ENCODE measurements around the gene GPX8. TPM values are rescaled to one million over a fixed set of nuclear protein-coding genes. Genes with fewer than 3 reads are reported as not detected.

The GPX8 gene
- total and polyA plus RNA-seq, 2 of the 4 experiments (the other 2 are of a cell fraction) = 131 to 166 TPM

GRCh38 chr5:55151923-55152842, 7.8 kb upstream of the GPX8 start:
- Histone ChIP-seq H3K14ac (replicated peaks; ENCODE audit: low read depth, low read length) (peak overlapping the region; percentile 93), H2BK15ac (ENCODE audit: low read depth, low read length) (peak overlapping the region; percentile 31; the same call in 1 of the 3 replicates), H2BK20ac (ENCODE audit: low read depth, low read length) (peak overlapping the region; percentile 70; the same call in 1 of the 2 replicates), H3K4ac (ENCODE audit: low read depth, low read length) (peak overlapping the region; percentile 66; the same call in 1 of the 2 replicates), H3K36me3 (ENCODE audit: control insufficient read depth, insufficient read depth, low read length) (no peaks in the 10 kb centered on the region), H3K79me1 (ENCODE audit: low read depth in 1 of 2, low read length in 2 of 2) (0 out of 4 replicates have a peak, but pooled peaks cover 0 to 5% of the 10 kb centered on the region in 2 experiments), H3K27me3 (ENCODE audit: control insufficient read depth, insufficient read depth, low read length) (no peaks in the 10 kb centered on the region), H2AK5ac (ENCODE audit: low read depth, low read length) (peak overlapping the region; percentile 52; the same call in 1 of the 2 replicates), H3K4me3 (ENCODE audit: insufficient read depth, low read depth, low read length) (no peak overlapping the region), H4K5ac (ENCODE audit: low read depth, low read length) (no peak overlapping the region), H4K91ac (ENCODE audit: insufficient read depth, low read depth, low read length) (no peak overlapping the region), H3K4me2 (ENCODE audit: low read depth, low read length) (peak overlapping the region; percentile 31; the same call in 1 of the 2 replicates), H3K4me1 (ENCODE audit: control insufficient read depth, insufficient read depth, low read length) (peaks cover 5% of the 10 kb centered on the region; the same call in 1 of the 2 replicates), H3K18ac (ENCODE audit: low read depth, low read length) (peak overlapping the region; percentile 62; the same call in 1 of the 2 replicates), H3K9me1 (ENCODE audit: insufficient read depth, low read length) (peaks cover 8% of the 10 kb centered on the region), H2AFZ (replicated peaks; ENCODE audit: low read length, poor library complexity) (no peak overlapping the region), H3K27ac (ENCODE audit: insufficient read depth, low read length) (no peak overlapping the region), H4K8ac (ENCODE audit: low read depth in 2 of 2, low read length in 2 of 2) (peak overlapping the region in 1 of 2 experiments; percentile 12; a peak in 1 of 4 replicates), H3K56ac (ENCODE audit: extremely low read depth, insufficient read depth, low read length) (no peak overlapping the region), H2BK120ac (ENCODE audit: low read depth, low read length) (peak overlapping the region; percentile 66; the same call in 1 of the 2 replicates), H3K9ac (ENCODE audit: low read depth, low read length) (no peak overlapping the region), H2AK9ac (replicated peaks; ENCODE audit: low read depth, low read length, poor library complexity) (no peak overlapping the region), H3K23ac (ENCODE audit: low read depth, low read length) (0 out of 2 replicates have a peak overlapping the region, but pooled peaks have one; percentile 38), H3K9me3 (ENCODE audit: control insufficient read depth, insufficient read depth, low read length) (no peaks in the 10 kb centered on the region), H4K20me1 (ENCODE audit: insufficient read depth, low read length) (no peaks in the 10 kb centered on the region), H2BK5ac (ENCODE audit: low read depth, low read length, poor library complexity, severe bottlenecking) (no peak overlapping the region)
- DNase-seq (peak; percentile 84), ATAC-seq (ENCODE audit: low read depth) (peak; percentile 73)
- WGBS, 2 experiments (ENCODE audit: extremely low coverage in 2 of 2, insufficient read length in 1 of 2) = 86% methylated on average over 1 of the region's 5 CpGs; no CpG with 5 or more reads in 1 of the 2 experiments
- intact Hi-C loops (cut with micrococcal nuclease) (no loop called here), in situ Hi-C loops (cut with MboI; ENCODE audit: low sequenced_read_pairs) (loop anchor here (10.0 to 25.0 kb wide), 2 partner anchors 415 to 627 kb away; no protein-coding TSS in a partner anchor), dilution Hi-C loops (cut with HindIII; ENCODE audit: low sequenced_read_pairs, unreplicated experiment) (no loop called here)
- no TSS peak for BruUV-seq (replicated peaks)
- ChIA-PET POLR2A (ENCODE audit: unreplicated experiment) (interaction anchor here (0.7 kb wide), 1 partner anchor 1422 kb away, joined by 3 read pairs; no protein-coding TSS in a partner anchor), CTCF (interaction anchor here (0.5 to 1.7 kb wide), 2 partner anchors 208 to 393 kb away, joined by 5 to 6 read pairs; no protein-coding TSS in a partner anchor)
- TF ChIP-seq RFX5 (IDR thresholded peaks at IDR 0.05; ENCODE audit: low read depth, low read length) (no peak), MAFK (IDR thresholded peaks at IDR 0.05; ENCODE audit: low read depth, low read length) (no peak), BHLHE40 (IDR thresholded peaks at IDR 0.05; ENCODE audit: low read depth, low read length) (no peak), MAZ (IDR thresholded peaks at IDR 0.05; ENCODE audit: borderline replicate concordance, low read depth, low read length) (no peak), MXI1 (IDR thresholded peaks at IDR 0.05; ENCODE audit: borderline replicate concordance, low read depth, low read length) (0 out of 2 replicates have a peak, but pooled peaks have one; percentile 20), CTCF (conservative IDR thresholded peaks at IDR 0.05; ENCODE audit: low read depth, low read length) (no peak), CHD1 (IDR thresholded peaks at IDR 0.05; ENCODE audit: low read depth, low read length) (no peak), RCOR1 (IDR thresholded peaks at IDR 0.05; ENCODE audit: insufficient replicate concordance, low read length) (no peak), POLR2A (IDR thresholded peaks at IDR 0.05; ENCODE audit: low read depth, low read length) (no peak), NFE2L2 (IDR thresholded peaks at IDR 0.05; ENCODE audit: low read depth, low read length) (no peak), RAD21 (IDR thresholded peaks at IDR 0.05; ENCODE audit: low read length) (no peak), SMC3 (IDR thresholded peaks at IDR 0.05; ENCODE audit: low read depth, low read length) (no peak), CEBPB (IDR thresholded peaks at IDR 0.05; ENCODE audit: low read depth, low read length) (peak; percentile 41; the same call in 1 of the 2 replicates)
- TF ChIP-seq, protein P1, sequence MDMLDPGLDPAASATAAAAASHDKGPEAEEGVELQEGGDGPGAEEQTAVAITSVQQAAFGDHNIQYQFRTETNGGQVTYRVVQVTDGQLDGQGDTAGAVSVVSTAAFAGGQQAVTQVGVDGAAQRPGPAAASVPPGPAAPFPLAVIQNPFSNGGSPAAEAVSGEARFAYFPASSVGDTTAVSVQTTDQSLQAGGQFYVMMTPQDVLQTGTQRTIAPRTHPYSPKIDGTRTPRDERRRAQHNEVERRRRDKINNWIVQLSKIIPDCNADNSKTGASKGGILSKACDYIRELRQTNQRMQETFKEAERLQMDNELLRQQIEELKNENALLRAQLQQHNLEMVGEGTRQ (IDR thresholded peaks at IDR 0.05; ENCODE audit: low read depth, low read length) = no peak

Measured in IMR-90 (cell line).